ENCODE data around the gene ASTN1.

DNA sequence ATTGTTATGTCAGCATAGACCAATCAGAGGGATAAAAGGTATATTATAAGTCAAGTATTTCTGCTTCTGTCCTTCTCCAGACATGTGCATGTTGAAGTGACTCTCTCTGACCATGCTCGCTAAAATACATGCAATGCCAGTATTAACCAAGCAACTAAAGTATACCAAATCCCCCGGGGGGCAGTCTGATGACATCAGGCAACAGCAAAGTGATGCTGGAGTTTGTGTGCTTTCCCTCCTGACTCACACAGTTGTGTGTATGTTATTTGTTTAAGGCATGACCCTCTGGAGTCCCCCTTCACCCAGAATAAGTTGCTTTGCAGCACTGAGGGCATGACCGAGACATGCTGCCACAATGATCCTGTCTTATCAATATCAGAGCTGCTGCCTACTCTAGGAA is 8.4 kb upstream of the ASTN1 start:
- TF ChIP-seq CTCF (IDR thresholded peaks at IDR 0.05) (no peak), POLR2A (IDR thresholded peaks at IDR 0.05) (no peak)
